Hepatocyte (in vitro differentiated cells): ENCODE data around the gene DUOXA1.

ENCODE experiments used
- EZH2phosphoT487 ChIP-seq: fragments of 200-600 bp; sonication (generic); IDR thresholded peaks from one replicate; pipeline ENCODE4 v1.6.1; 2018; ENCODE audit warnings: antibody characterized with exemption, mild to moderate bottlenecking, low read depth, moderate library complexity; ENCODE audit not compliant: unreplicated experiment, severe bottlenecking
- TF ChIP-seq, protein P1 (sequence below): fragments of 200-600 bp; sonication (generic); IDR thresholded peaks from 2 replicates; pipeline ENCODE4 v1.5.1; 2016; ENCODE audit warnings: antibody characterized with exemption, mild to moderate bottlenecking; ENCODE audit not compliant: poor library complexity

DNA sequence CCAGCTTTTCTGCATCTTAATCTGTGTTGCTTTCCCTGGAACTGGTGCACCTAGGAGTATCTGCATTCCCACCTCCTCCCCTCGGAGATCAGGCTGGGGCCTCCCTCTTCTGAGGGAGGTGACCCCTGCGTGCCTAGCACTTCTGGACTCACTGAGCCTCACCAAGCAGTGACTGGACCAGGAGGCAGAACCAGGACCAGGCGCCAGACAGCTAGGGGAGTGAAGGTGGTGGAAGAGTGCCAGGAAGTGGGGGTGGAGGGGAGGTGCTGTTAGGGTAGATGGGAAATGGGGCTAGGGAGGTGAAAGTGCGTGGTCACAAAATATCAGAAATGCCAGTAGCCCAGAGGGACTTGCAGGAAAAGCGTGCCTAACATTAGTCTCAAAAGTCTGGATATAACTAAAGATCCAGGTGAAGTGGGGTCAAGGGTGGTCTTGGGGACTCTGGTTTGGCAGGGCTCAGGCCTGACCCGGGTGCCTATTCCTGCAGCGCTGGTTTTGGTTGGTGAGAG is 14.3 kb downstream of the DUOXA1 start:
- TF ChIP-seq, protein P1, sequence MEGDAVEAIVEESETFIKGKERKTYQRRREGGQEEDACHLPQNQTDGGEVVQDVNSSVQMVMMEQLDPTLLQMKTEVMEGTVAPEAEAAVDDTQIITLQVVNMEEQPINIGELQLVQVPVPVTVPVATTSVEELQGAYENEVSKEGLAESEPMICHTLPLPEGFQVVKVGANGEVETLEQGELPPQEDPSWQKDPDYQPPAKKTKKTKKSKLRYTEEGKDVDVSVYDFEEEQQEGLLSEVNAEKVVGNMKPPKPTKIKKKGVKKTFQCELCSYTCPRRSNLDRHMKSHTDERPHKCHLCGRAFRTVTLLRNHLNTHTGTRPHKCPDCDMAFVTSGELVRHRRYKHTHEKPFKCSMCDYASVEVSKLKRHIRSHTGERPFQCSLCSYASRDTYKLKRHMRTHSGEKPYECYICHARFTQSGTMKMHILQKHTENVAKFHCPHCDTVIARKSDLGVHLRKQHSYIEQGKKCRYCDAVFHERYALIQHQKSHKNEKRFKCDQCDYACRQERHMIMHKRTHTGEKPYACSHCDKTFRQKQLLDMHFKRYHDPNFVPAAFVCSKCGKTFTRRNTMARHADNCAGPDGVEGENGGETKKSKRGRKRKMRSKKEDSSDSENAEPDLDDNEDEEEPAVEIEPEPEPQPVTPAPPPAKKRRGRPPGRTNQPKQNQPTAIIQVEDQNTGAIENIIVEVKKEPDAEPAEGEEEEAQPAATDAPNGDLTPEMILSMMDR: no peak
- no peak for TF ChIP-seq EZH2phosphoT487
